Femur (tissue), 1 donor: ENCODE data around the gene TTC7B.

Source experiments
- DNase-seq: peaks from one replicate; pipeline ENCODE4 v3.0.0-alpha.2; 2017

TTC7B gene

DNA sequence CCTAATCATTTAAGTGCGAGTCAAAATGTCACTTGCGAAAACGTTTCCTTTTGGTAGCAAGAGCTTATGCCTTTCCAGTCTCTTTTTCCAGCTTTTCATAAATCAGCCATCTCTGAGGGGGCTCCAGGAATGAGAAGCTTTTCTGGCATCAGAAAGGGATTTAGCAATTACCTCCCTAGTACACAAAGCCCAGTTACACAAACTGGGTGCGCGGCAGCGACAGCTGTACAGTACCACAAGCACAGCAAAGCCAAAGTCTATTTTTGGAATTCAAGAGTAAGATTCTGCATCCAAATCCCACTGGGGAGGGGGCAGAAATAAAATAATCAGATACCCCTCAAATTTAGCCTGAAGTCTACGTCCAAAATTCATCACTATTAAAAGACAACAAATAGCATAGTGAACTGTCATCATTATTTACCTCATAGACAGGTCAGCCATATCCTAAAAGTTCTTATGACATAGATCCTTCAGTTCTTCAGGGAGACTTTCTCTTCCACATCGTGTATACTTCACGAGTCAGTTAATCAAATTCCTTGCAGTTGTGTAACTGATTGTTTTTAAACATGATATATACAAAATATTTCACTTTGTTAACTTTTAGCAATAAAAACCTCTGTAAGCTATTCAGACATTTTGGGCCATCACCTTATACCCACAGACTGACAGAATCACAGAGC lies 150.8 kb downstream of the TTC7B start:
- peak; percentile 58 for DNase-seq

GRCh38 chr14:90664911-90665310 lies 151.3 kb downstream of the TTC7B start:
- no peak for DNase-seq

DNA sequence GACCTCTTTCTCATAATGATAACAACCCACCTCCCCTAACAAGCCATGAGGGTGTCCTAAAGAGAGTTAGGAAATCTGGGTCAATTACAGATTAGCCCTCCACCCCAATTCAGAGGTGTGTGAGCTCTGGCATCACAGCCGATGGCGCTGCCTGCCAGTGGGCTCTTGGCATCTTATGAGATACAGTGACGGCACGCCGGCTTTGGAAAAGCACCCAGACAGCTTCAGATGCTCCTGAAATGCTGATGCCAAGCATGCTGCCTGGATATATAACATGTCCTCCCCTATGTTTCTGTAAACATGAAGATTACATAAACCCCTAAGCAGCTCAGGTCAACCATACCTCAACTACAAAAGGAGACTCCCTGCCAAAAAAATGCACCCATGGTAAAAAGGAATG lies 152.6 kb downstream of the TTC7B start:
- no peak for DNase-seq

DNA sequence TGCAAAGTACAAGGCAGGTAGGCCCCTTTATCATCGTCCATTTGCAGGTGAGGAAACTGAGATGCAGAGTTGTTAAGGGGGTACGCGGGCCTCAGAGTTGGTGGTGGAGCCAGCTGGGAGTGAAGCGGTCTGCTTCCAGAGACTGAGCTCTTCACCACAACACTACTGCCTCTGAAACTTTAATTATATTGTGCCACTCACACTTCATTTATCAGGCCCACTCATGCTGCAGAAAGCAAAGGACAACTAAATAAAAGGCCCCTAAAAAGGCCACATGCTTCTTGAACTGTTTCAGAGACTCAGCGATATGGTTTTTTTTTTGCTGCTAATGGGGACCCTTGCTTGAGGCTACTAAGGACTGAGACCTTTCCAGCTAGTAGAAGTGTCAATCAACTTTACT lies 153.1 kb downstream of the TTC7B start:
- DNase-seq, result no peak

DNA sequence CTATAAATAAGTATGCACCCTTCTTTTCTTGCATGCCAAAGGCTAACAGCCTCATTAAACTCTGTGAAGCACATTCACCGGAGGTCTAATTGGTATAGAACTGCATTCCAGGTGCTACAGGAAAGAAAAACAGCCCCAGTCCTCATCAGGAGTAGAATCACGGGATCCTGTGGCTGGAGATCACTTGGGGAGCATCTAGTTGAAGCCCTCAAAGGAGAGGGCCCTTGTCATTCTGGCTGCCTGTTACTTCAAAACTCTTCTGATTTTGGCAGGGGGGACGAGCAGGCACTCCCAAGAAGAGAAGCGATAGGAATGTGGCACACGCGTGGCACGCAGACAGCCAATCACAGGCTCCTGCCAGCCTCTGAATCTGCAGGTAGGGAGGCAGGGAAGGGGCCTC lies 154.4 kb downstream of the TTC7B start:
- DNase-seq, result no peak

GRCh38 chr14:90660865-90661570 lies 155.2 kb downstream of the TTC7B start:
- no peak for DNase-seq

GRCh38 chr14:90659156-90659555 lies 157.1 kb downstream of the TTC7B start:
- no peak for DNase-seq

DNA sequence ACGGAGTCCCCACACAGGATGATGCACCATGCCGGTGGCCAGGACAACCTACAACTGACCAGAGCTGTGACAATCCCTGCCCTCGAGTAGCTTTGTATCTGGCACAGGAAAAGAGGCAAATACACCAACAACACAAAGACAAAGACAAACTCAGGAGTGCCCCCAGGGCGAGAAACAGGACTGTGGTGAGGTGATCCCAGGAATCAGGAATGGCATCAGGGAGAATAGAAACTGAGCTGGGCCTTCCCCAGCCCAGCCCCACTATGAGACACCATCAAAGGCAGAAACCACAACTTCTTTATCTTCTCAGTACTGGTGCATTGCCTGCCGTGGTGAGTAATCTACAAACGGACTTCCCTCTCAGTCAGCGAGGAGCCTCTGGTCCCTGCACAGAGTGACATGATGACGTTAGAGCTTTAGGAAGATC lies 157.7 kb downstream of the TTC7B start:
- no peak for DNase-seq

DNA sequence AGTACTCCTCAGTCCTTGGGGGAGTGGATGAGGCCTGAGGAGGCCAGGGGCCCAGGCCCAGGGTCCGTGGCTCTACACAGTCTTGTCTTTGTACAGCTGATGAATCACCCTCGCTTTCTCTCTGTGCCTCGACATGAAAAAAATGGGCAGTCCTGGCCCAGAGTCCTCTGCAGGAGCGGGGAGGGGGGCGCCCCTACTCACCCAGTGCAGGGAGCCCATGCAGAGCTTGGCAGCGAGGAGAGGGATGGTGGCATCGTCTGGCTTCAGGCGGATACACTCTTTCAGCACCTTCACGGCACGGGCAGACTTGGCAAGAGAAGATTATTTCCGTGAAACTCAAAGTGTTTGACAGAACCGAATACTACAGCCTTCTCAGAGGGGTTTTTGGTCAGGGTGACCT lies 159.3 kb downstream of the TTC7B start:
- DNase-seq, result no peak

- no peak for DNase-seq
Measured at GRCh38 chr14:90655829-90656228, 160.4 kb downstream of the TTC7B start.

- DNase-seq, result no peak
Measured at GRCh38 chr14:90654831-90655276, 161.4 kb downstream of the TTC7B start.

- DNase-seq, result no peak
Measured at GRCh38 chr14:90652626-90653025, 163.6 kb downstream of the TTC7B start.

GRCh38 chr14:90651976-90652560 lies 164.2 kb downstream of the TTC7B start:
- no peak for DNase-seq

- no peak for DNase-seq
Measured at GRCh38 chr14:90651271-90651804, 164.9 kb downstream of the TTC7B start.

DNA sequence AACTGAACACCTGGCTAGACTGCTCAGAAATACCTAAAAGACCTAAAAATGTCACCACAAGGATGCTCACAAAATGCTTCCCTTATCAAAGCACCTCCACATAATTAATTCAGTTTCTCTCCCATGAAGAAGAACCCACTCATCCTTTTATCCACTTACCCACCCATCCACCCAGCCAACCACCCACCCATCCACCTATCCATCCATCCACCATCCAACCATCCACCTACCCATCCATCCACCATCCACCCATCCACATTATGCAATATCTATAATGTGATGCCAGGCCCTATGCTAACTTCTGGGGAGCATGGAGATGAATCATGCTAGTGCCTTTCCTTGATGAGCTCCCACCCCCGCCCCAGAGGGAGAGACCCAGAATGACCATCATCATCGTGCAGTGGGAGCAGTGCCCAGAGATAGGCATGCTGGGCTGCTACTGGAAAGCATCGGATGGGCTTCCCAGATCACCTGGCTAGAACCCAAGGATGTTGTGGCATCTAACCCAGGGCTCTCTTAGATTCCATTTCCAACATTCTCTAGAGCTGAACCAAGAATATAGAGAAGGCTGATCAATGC lies 166.6 kb downstream of the TTC7B start:
- no peak for DNase-seq

GRCh38 chr14:90649083-90649482 lies 167.1 kb downstream of the TTC7B start:
- no peak for DNase-seq

- DNase-seq, result no peak
Measured at GRCh38 chr14:90648421-90648820, 167.8 kb downstream of the TTC7B start.

DNA sequence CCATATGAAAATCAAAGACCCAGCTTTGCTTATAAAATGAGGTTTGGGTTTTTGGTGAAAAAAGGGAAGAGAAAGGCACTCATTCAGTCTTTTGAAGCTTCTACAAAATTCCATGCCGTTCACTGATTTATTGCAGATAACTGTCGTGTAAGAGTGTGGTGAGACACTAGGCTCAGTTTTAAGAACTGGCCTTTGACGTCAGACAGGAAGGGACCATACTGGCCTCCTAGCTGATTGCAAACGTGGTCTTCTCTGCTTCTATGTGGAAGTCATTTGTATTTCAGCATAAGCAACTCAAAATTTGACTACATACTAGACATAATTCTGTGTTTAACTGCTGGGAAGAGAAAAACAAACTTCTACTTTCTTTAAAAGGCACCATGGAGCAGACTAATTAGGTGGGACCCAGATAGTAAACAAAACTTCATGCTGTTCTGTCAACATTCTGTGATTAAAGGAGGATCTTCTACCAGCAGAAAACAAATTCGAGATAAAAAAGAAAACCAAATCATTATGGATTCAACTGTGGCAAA lies 168.7 kb downstream of the TTC7B start:
- no peak for DNase-seq

- peak; percentile 71 for DNase-seq
Measured at GRCh38 chr14:90645842-90646443, 170.3 kb downstream of the TTC7B start.

- DNase-seq, result no peak
Measured at GRCh38 chr14:90644882-90645281, 171.3 kb downstream of the TTC7B start.

DNA sequence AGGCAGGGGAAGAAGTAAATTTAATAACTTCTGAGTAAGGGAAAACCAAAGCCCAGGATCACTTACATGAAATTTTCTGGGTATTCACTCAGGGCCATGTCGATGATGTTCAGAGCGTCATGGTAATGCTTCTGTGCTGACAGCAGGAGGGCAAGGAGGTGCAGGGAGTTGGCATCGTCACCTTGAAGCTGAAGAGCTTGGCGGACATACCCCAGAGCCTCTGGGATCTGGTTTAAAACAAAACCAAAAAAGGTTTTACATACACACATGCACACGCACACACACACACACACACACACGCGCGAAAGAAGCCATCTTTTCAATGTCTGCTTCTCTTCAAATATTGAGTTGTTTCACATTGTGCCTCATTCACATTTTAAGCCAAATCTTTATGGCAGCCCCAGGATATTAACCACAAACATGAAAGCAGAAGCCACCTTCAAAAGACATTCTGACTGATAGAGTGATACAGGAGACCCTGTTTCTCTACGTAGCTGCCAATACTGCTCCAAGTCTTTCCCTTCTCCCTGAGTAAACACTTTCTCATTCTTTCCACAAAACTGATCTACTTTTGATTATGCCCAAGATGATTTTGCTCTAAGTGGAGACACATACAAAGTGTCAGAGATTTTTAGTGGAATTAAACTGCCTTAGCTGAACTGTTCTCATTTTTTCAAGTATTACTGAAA lies 172.1 kb downstream of the TTC7B start:
- no peak for DNase-seq

DNA sequence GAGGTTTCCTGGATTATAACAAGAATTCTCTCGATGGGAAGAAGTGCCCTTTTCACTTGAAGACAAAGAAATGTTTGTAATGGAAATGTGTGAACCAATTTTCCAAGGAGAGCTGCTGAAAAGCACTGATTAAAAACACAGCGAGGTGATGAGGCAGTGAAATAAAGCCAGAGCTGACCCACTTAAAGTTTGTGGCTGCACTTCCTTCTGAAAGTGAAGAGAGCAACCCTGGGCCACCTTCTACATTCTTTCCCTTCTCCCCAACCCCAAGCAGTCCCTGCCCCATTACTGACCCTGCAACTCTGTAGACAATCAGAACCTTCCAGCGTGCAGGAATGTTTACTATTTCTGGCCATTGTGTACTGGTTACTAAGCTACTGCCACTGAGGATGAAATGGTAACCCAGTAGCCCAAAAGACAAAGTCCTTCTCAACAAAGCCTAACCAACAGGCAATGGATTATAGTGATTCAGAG lies 173.9 kb downstream of the TTC7B start:
- no peak for DNase-seq
